WTC11 (cell line): ENCODE measurements around the gene DCLK1. TPM values are rescaled to one million over a fixed set of nuclear protein-coding genes. Genes with fewer than 3 reads are reported as not detected.

Experiments
- ATAC-seq: fragments of 200-7000 bp; cut with Tn5 transposase; 2 replicates; pipeline ENCODE4 v1.10.0; 2021; ENCODE audit warnings: mild to moderate bottlenecking, moderate library complexity
- CTCF ChIA-PET: fragments of 300-600 bp; sonication (Branson Sonifier 250); formaldehyde crosslinking; loops from one replicate; lab custom pipeline; 2021; ENCODE audit warnings: antibody characterized with exemption; lab: Charles Lee
- POLR2A ChIA-PET: fragments of 350-600 bp; sonication (Branson Sonifier 250); formaldehyde crosslinking; loops from one replicate; lab custom pipeline; 2021; ENCODE audit warnings: antibody characterized with exemption; lab: Charles Lee
- DNase-seq: peaks from one replicate; pipeline ENCODE4 v3.0.0; 2021; ENCODE audit warnings: low spot score
- H3K27ac Mint-ChIP-seq: 2 replicates; pipeline ENCODE4 v1.8.0; 2021; ENCODE audit warnings: mixed read lengths
- H3K27me3 Mint-ChIP-seq: 2 replicates; pipeline ENCODE4 v1.8.0; 2021; ENCODE audit warnings: low read depth, mild to moderate bottlenecking, moderate library complexity, mixed read lengths
- H3K36me3 Mint-ChIP-seq: 2 replicates; pipeline ENCODE4 v1.8.0; 2021; ENCODE audit warnings: mixed read lengths
- H3K4me1 Mint-ChIP-seq: 2 replicates; pipeline ENCODE4 v1.8.0; 2022; ENCODE audit warnings: mixed read lengths
- H3K4me3 Mint-ChIP-seq: 2 replicates; pipeline ENCODE4 v1.8.0; 2021; ENCODE audit warnings: mild to moderate bottlenecking, moderate library complexity, mixed read lengths
- H3K9me3 Mint-ChIP-seq: 2 replicates; pipeline ENCODE4 v1.8.0; 2021; ENCODE audit warnings: mixed read lengths
- CDX4 ChIP-seq: fragments of 250-450 bp; sonication (Bioruptor Pico); IDR thresholded peaks from 2 replicates; pipeline ENCODE4 v1.9.0; 2021; ENCODE audit warnings: moderate library complexity, mild to moderate bottlenecking, inconsistent platforms, borderline replicate concordance
- CREB1 ChIP-seq: sonication (generic); formaldehyde crosslinking; IDR thresholded peaks from 2 replicates; pipeline ENCODE4 v1.8.0; 2023; ENCODE audit warnings: mild to moderate bottlenecking, missing genetic modification reagents
- CTCF ChIP-seq: fragments of 200-600 bp; IDR thresholded peaks from 2 replicates; pipeline ENCODE4 v1.8.0; 2022; ENCODE audit warnings: antibody characterized with exemption
- ERG ChIP-seq: fragments of 250-450 bp; sonication (Bioruptor Pico); IDR thresholded peaks from 2 replicates; pipeline ENCODE4 v1.8.0; 2021; ENCODE audit warnings: mild to moderate bottlenecking
- FOXK1 ChIP-seq: sonication (generic); formaldehyde crosslinking; IDR thresholded peaks from 2 replicates; pipeline ENCODE4 v1.8.0; 2022; ENCODE audit warnings: mild to moderate bottlenecking, moderate library complexity, missing genetic modification reagents
- GRHL2 ChIP-seq: fragments of 250-450 bp; sonication (Bioruptor Pico); IDR thresholded peaks from 2 replicates; pipeline ENCODE4 v1.8.0; 2022; ENCODE audit warnings: mild to moderate bottlenecking, moderate library complexity; ENCODE audit not compliant: insufficient replicate concordance, severe bottlenecking
- JAZF1 ChIP-seq: fragments of 250-450 bp; sonication (Bioruptor Pico); IDR thresholded peaks from 2 replicates; pipeline ENCODE4 v1.9.0; 2021; ENCODE audit warnings: moderate library complexity, mild to moderate bottlenecking, inconsistent platforms
- MAX ChIP-seq: sonication (generic); formaldehyde crosslinking; IDR thresholded peaks from 2 replicates; pipeline ENCODE4 v1.8.0; 2022; ENCODE audit warnings: mild to moderate bottlenecking, missing genetic modification reagents
- SMAD3 ChIP-seq: sonication (generic); formaldehyde crosslinking; IDR thresholded peaks from 2 replicates; pipeline ENCODE4 v1.8.0; 2022; ENCODE audit warnings: missing genetic modification reagents, mild to moderate bottlenecking, borderline replicate concordance
- SMAD4 ChIP-seq: sonication (generic); formaldehyde crosslinking; IDR thresholded peaks from 2 replicates; pipeline ENCODE4 v1.8.0; 2022; ENCODE audit warnings: mild to moderate bottlenecking, missing genetic modification reagents
- SP1 ChIP-seq: sonication (generic); formaldehyde crosslinking; conservative IDR thresholded peaks from 2 replicates; pipeline ENCODE4 v1.8.1; 2022; ENCODE audit warnings: missing genetic modification reagents
- ZNF232 ChIP-seq: sonication (generic); formaldehyde crosslinking; IDR thresholded peaks from 2 replicates; pipeline ENCODE4 v1.8.0; 2022; ENCODE audit warnings: mild to moderate bottlenecking, missing genetic modification reagents
- total RNA-seq: library from RNA; stranded (reverse); gene quantifications from 3 replicates; pipeline ENCODE4 v1.2.3, GENCODE V29; 2021
- TF ChIP-seq, protein P1 (sequence below): sonication (generic); formaldehyde crosslinking; IDR thresholded peaks from 2 replicates; pipeline ENCODE4 v1.8.1; 2022; ENCODE audit warnings: mild to moderate bottlenecking, moderate library complexity, missing genetic modification reagents
- TF ChIP-seq, protein P2 (sequence below): sonication (generic); formaldehyde crosslinking; conservative IDR thresholded peaks from 2 replicates; pipeline ENCODE4 v1.8.1; 2023; ENCODE audit warnings: mild to moderate bottlenecking, low read depth, missing genetic modification reagents, moderate library complexity
- TF ChIP-seq, protein P3 (sequence below): sonication (generic); formaldehyde crosslinking; IDR thresholded peaks from 2 replicates; pipeline ENCODE4 v1.8.1; 2023; ENCODE audit warnings: mild to moderate bottlenecking, missing genetic modification reagents, moderate library complexity

DCLK1 gene
- total RNA-seq, 1 experiment from 2014 or later = 18.5 TPM

DNA sequence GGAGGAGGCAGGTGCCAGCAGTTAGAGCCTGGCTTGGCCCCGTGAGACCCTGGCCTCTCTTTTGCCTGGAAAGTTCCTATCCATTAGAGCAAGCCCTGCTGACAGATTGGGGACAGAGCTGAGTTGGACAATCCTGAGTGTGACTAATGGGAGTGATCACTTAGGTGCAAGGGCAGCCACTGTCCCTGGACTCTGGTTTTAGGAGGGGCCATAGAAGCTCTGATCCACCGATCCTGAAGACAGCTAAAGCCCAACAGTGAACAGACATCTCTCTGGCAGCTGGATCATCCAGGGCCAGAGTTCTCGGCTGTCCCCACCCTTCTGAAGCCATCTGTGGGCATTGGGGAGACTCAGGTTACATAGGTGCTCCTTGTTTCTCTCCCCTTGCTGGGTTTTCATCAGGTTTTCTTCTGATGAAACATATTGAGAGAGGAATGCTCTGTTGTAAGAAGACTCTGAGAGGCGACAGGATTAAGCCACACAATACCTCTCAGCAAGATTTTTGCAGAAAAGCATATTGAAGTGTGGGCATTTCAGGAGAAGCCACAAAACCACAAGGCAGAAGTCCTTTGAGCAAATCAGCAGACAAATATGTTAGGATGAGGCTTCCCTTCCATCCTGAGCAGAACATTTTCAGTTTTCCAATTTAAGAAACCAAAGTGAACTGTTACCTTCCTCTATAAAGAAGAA, 366.7 kb downstream of the DCLK1 start (continued):
- TF ChIP-seq SMAD3 (CRISPR knock-in tag) = no peak
- no peak for TF ChIP-seq FOXK1 (CRISPR knock-in tag)
- TF ChIP-seq CREB1 = no peak
- TF ChIP-seq, protein P1, sequence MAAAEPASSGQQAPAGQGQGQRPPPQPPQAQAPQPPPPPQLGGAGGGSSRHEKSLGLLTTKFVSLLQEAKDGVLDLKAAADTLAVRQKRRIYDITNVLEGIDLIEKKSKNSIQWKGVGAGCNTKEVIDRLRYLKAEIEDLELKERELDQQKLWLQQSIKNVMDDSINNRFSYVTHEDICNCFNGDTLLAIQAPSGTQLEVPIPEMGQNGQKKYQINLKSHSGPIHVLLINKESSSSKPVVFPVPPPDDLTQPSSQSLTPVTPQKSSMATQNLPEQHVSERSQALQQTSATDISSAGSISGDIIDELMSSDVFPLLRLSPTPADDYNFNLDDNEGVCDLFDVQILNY (CRISPR knock-in tag) = no peak
- TF ChIP-seq, protein P2, sequence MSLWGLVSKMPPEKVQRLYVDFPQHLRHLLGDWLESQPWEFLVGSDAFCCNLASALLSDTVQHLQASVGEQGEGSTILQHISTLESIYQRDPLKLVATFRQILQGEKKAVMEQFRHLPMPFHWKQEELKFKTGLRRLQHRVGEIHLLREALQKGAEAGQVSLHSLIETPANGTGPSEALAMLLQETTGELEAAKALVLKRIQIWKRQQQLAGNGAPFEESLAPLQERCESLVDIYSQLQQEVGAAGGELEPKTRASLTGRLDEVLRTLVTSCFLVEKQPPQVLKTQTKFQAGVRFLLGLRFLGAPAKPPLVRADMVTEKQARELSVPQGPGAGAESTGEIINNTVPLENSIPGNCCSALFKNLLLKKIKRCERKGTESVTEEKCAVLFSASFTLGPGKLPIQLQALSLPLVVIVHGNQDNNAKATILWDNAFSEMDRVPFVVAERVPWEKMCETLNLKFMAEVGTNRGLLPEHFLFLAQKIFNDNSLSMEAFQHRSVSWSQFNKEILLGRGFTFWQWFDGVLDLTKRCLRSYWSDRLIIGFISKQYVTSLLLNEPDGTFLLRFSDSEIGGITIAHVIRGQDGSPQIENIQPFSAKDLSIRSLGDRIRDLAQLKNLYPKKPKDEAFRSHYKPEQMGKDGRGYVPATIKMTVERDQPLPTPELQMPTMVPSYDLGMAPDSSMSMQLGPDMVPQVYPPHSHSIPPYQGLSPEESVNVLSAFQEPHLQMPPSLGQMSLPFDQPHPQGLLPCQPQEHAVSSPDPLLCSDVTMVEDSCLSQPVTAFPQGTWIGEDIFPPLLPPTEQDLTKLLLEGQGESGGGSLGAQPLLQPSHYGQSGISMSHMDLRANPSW (CRISPR knock-in tag) = no peak
- TF ChIP-seq, protein P3, sequence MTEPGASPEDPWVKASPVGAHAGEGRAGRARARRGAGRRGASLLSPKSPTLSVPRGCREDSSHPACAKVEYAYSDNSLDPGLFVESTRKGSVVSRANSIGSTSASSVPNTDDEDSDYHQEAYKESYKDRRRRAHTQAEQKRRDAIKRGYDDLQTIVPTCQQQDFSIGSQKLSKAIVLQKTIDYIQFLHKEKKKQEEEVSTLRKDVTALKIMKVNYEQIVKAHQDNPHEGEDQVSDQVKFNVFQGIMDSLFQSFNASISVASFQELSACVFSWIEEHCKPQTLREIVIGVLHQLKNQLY = no peak
- TF ChIP-seq ZNF232 (CRISPR knock-in tag) = no peak
- no peak for TF ChIP-seq GRHL2 (CRISPR knock-in tag)

DNA sequence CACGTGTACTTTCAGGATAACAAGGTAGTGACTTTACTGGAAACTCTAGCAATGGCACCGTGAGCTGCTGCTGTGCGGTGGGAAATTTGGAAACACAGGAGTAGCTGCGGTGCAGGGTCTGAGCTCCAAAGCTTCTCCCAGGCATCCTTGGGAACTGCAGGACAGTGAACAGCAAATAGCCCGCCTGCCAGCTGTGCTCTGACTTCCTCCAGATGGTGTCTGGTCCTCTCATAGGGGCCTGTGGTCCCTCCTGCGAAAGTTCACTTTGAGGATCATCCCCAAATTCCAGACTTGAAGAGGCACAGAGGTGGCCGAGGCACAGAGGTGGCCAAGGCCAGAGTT, 367.4 kb downstream of the DCLK1 start:
- H3K27ac Mint-ChIP-seq = no peak overlapping the region
- ATAC-seq = no peak
- POLR2A ChIA-PET = no interaction called here
- CTCF ChIA-PET = no interaction called here
- no peaks in the 10 kb centered on the region for H3K4me1 Mint-ChIP-seq
- no peaks in the 10 kb centered on the region for H3K36me3 Mint-ChIP-seq
- no peaks in the 10 kb centered on the region; the same call in 1 of the 2 replicates for H3K27me3 Mint-ChIP-seq
- TF ChIP-seq CDX4 (CRISPR knock-in tag) (no peak), SMAD4 (CRISPR knock-in tag) (no peak), CTCF (no peak), MAX (CRISPR knock-in tag) (no peak), JAZF1 (no peak)
- DNase-seq = no peak
- peaks cover 8% of the 10 kb centered on the region for H3K9me3 Mint-ChIP-seq
- no peak overlapping the region for H3K4me3 Mint-ChIP-seq

DNA sequence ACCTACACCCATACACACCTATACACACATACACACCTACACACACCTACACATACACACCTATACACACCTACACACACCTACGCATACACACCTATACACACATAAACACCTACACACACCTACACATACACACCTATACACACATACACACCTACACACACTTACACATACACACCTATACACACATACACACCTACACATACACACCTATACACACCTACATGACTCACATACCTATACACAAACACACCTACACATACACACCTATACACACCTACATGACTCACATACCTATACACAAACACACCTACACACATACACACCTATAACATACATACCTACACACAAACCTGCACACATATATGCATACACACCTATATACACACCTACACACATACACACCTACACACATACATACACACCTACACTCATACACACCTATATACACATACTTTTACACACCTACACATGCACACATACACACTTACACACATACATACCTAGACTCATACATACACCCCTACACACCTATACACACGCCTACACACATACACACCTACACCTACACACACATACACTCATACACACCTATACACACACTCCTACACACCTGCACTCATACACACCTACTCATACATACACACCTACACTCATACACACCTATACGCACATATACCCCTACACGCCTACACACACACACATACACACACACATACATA, 368.0 kb downstream of the DCLK1 start:
- no peak for TF ChIP-seq SP1 (CRISPR knock-in tag)
- TF ChIP-seq ERG (CRISPR knock-in tag) = no peak
- TF ChIP-seq, all 79 proteins: peak for 0
- peaks cover 8% of the 10 kb centered on the region for H3K9me3 Mint-ChIP-seq
- H3K4me3 Mint-ChIP-seq = no peak overlapping the region
- POLR2A ChIA-PET = no interaction called here
- DNase-seq (no peak), ATAC-seq (no peak)
- CTCF ChIA-PET = no interaction called here
- no peak overlapping the region for H3K27ac Mint-ChIP-seq
- H3K27me3 Mint-ChIP-seq = no peaks in the 10 kb centered on the region; the same call in 1 of the 2 replicates
- H3K4me1 Mint-ChIP-seq = no peaks in the 10 kb centered on the region
- H3K36me3 Mint-ChIP-seq = no peaks in the 10 kb centered on the region
